ENCODE results near the gene HSD11B1. TPM values are rescaled to one million over a fixed set of nuclear protein-coding genes. Genes with fewer than 3 reads are reported as not detected.

Gene HSD11B1
- total RNA-seq, 2 experiments from 2014 or later = 0.33 TPM; not detected in 1

- ChIA-PET POLR2A (no interaction called here), CTCF (no interaction called here)
- no peak overlapping the region for H3K27ac ChIP-seq (ENCODE audit: low read depth in 1 of 2, low read length in 2 of 2)
- intact Hi-C loops (cut with DNase I, micrococcal nuclease) = no loop called here
- no peaks in the 10 kb centered on the region for H3K9me3 ChIP-seq (ENCODE audit: control insufficient read depth in 1 of 2, insufficient read depth in 1 of 2, low read length in 2 of 2)
- Mint-ChIP-seq H3K36me3 (ENCODE audit: low read depth) (no peaks in the 10 kb centered on the region), H3K9me3 (peaks cover 2% of the 10 kb centered on the region), H3K27ac (no peak overlapping the region), H3K4me3 (no peak overlapping the region), H3K27me3 (no peaks in the 10 kb centered on the region), H3K4me1 (ENCODE audit: low read depth) (peaks cover 23% of the 10 kb centered on the region)
- no peak overlapping the region for H3K4me3 ChIP-seq (ENCODE audit: low read length)
- H3K36me3 ChIP-seq (ENCODE audit: insufficient read depth, low read length) = no peaks in the 10 kb centered on the region
- no peak for TF ChIP-seq CTCF (IDR thresholded peaks at IDR 0.05)
- H3K27me3 ChIP-seq (ENCODE audit: control insufficient read depth in 1 of 2, insufficient read depth in 2 of 2, low read length in 2 of 2) = no peaks in the 10 kb centered on the region
- H3K4me1 ChIP-seq (ENCODE audit: insufficient read depth, low read length) = no peaks in the 10 kb centered on the region
- DNase-seq (no peak), ATAC-seq (ENCODE audit: poor library complexity) (no peak)
These were observed 10.7 kb downstream of the HSD11B1 start for GRCh38 chr1:209715314-209715713.

DNA sequence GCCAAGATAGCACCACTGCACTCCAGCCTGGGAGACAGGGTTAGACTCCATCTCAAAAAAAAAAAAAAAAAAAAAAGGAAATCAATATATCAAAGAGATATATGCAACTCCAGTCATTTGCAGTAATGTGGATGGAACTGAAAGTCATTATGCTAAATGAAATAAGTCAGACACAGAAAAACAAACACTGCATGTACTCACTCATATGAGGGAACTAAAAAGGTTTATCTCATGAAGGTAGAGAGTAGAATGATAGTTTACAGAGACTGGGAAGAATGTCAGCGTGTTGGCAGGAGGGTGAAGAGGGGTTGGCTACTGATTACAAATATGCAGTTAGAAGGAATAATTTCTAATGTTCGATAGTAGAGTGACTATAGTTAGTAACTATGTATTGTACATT lies 13.2 kb downstream of the HSD11B1 start:
- no peak overlapping the region for H3K4me3 ChIP-seq (ENCODE audit: low read length)
- no peaks in the 10 kb centered on the region for H3K9me3 ChIP-seq (ENCODE audit: control insufficient read depth in 1 of 2, insufficient read depth in 1 of 2, low read length in 2 of 2)
- Mint-ChIP-seq H3K27ac (no peak overlapping the region), H3K27me3 (no peaks in the 10 kb centered on the region), H3K4me1 (ENCODE audit: low read depth) (peaks cover 25% of the 10 kb centered on the region), H3K9me3 (peaks cover 2% of the 10 kb centered on the region), H3K4me3 (no peak overlapping the region), H3K36me3 (ENCODE audit: low read depth) (no peaks in the 10 kb centered on the region)
- CTCF ChIA-PET = no interaction called here
- no peaks in the 10 kb centered on the region for H3K36me3 ChIP-seq (ENCODE audit: insufficient read depth, low read length)
- DNase-seq = no peak
- H3K27ac ChIP-seq (ENCODE audit: low read depth in 1 of 2, low read length in 2 of 2) = no peak overlapping the region
- no peak for TF ChIP-seq CTCF (IDR thresholded peaks at IDR 0.05)
- no peaks in the 10 kb centered on the region for H3K27me3 ChIP-seq (ENCODE audit: control insufficient read depth in 1 of 2, insufficient read depth in 2 of 2, low read length in 2 of 2)
- POLR2A ChIA-PET = no interaction called here
- no peak for ATAC-seq (ENCODE audit: poor library complexity)
- intact Hi-C loops (cut with DNase I, micrococcal nuclease) = no loop called here
- H3K4me1 ChIP-seq (ENCODE audit: insufficient read depth, low read length) = no peaks in the 10 kb centered on the region

DNA sequence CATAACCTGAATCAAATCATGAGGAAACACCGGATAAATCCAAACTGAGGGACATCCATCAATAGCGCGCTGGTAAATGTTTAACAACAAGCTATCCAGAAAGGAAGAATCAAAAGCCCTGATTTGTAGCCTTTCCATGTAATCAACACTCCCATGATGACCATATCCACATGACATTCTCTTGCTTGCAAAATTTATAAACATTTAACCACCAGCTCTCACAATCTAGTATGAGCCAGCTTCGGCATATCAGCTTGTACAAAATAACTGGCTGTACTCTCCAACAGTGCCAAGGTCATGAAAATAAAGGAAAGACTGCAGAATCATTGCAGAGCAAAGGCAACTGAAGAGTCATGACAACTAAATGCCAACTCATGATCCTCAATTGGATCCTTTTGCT lies 15.7 kb downstream of the HSD11B1 start:
- ATAC-seq (ENCODE audit: poor library complexity) = no peak
- H3K4me1 Mint-ChIP-seq (ENCODE audit: low read depth) = peaks cover 31% of the 10 kb centered on the region
- TF ChIP-seq CTCF (IDR thresholded peaks at IDR 0.05) = no peak
- Histone ChIP-seq H3K36me3 (ENCODE audit: insufficient read depth, low read length) (no peaks in the 10 kb centered on the region), H3K4me1 (ENCODE audit: insufficient read depth, low read length) (peaks cover 10% of the 10 kb centered on the region), H3K4me3 (ENCODE audit: low read length) (no peak overlapping the region), H3K9me3 (ENCODE audit: control insufficient read depth in 1 of 2, insufficient read depth in 1 of 2, low read length in 2 of 2) (no peaks in the 10 kb centered on the region), H3K27ac (ENCODE audit: low read depth in 1 of 2, low read length in 2 of 2) (no peak overlapping the region), H3K27me3 (ENCODE audit: control insufficient read depth in 1 of 2, insufficient read depth in 2 of 2, low read length in 2 of 2) (no peaks in the 10 kb centered on the region)
- H3K27me3 Mint-ChIP-seq = no peaks in the 10 kb centered on the region
- H3K36me3 Mint-ChIP-seq (ENCODE audit: low read depth) = no peaks in the 10 kb centered on the region
- H3K27ac Mint-ChIP-seq = no peak overlapping the region
- ChIA-PET CTCF (no interaction called here), POLR2A (no interaction called here)
- H3K9me3 Mint-ChIP-seq = peaks cover 2% of the 10 kb centered on the region
- intact Hi-C loops (cut with DNase I, micrococcal nuclease) = no loop called here
- H3K4me3 Mint-ChIP-seq = no peak overlapping the region
- DNase-seq = no peak

Measured in CD4-positive, alpha-beta T cell (primary cell).